IMR-90 (cell line): ENCODE data around the gene TMEM9. TPM values are rescaled to one million over a fixed set of nuclear protein-coding genes. Genes with fewer than 3 reads are reported as not detected.

ENCODE experiments used
- ATAC-seq: fragments of 200-7000 bp; cut with Tn5 transposase; 2 replicates; pipeline ENCODE4 v1.9.1; 2020; ENCODE audit warnings: low read depth, mild to moderate bottlenecking, moderate library complexity
- BruUV-seq: library from RNA; stranded (reverse); fragments of 400-500 nt; replicated peaks from 2 replicates; lab custom pipeline; 2021; lab: Mats Ljungman, UMichigan
- CTCF ChIA-PET: fragments of 300-600 bp; formaldehyde crosslinking; extraction: SDS; loops from one replicate; lab custom pipeline; 2021; ENCODE audit warnings: antibody characterized with exemption; lab: Yijun Ruan, JAX
- POLR2A ChIA-PET: fragments of 300-600 bp; sonication (Branson Sonifier 250); formaldehyde crosslinking; loops from one replicate; lab custom pipeline; 2022; ENCODE audit warnings: antibody characterized with exemption; ENCODE audit not compliant: unreplicated experiment; lab: Charles Lee
- DNase-seq: peaks from one replicate; pipeline ENCODE4 v3.0.0; 2013
- H2AFZ ChIP-seq: replicated peaks from 2 replicates; pipeline ENCODE3; 2013; ENCODE audit warnings: low read length, mild to moderate bottlenecking; ENCODE audit not compliant: poor library complexity
- H2AK5ac ChIP-seq: 2 replicates; pipeline ENCODE4 v1.6.1; 2013; ENCODE audit warnings: low read depth, low read length, inconsistent platforms
- H2AK9ac ChIP-seq: replicated peaks from 2 replicates; pipeline ENCODE3; 2013; ENCODE audit warnings: mild to moderate bottlenecking, low read depth, low read length, moderate library complexity; ENCODE audit not compliant: poor library complexity
- H2BK120ac ChIP-seq: 2 replicates; pipeline ENCODE4 v1.6.1; 2013; ENCODE audit warnings: low read depth, low read length, inconsistent platforms
- H2BK15ac ChIP-seq: 3 replicates; pipeline ENCODE4 v1.6.1; 2013; ENCODE audit warnings: low read depth, low read length, inconsistent platforms
- H2BK20ac ChIP-seq: 2 replicates; pipeline ENCODE4 v1.6.1; 2013; ENCODE audit warnings: low read depth, mild to moderate bottlenecking, inconsistent platforms, low read length, moderate library complexity
- H2BK5ac ChIP-seq: 2 replicates; pipeline ENCODE4 v1.6.1; 2013; ENCODE audit warnings: mild to moderate bottlenecking, low read depth, low read length, inconsistent platforms; ENCODE audit not compliant: poor library complexity, severe bottlenecking
- H3K14ac ChIP-seq: replicated peaks from 2 replicates; pipeline ENCODE4 v1.6.1; 2013; ENCODE audit warnings: low read depth, low read length, inconsistent platforms
- H3K18ac ChIP-seq: 2 replicates; pipeline ENCODE4 v1.6.1; 2013; ENCODE audit warnings: low read depth, low read length, control low read depth
- H3K23ac ChIP-seq: 2 replicates; pipeline ENCODE4 v1.6.1; 2013; ENCODE audit warnings: low read depth, low read length, inconsistent platforms
- H3K27ac ChIP-seq: 2 replicates; pipeline ENCODE4 v1.5.1; 2013; ENCODE audit warnings: mild to moderate bottlenecking, control low read depth, low read length; ENCODE audit not compliant: insufficient read depth
- H3K27me3 ChIP-seq: 2 replicates; pipeline ENCODE4 v1.6.1; 2013; ENCODE audit warnings: low read length; ENCODE audit not compliant: control insufficient read depth, insufficient read depth
- H3K36me3 ChIP-seq: 2 replicates; pipeline ENCODE4 v1.6.1; 2013; ENCODE audit warnings: low read length, mixed read lengths; ENCODE audit not compliant: control insufficient read depth, insufficient read depth
- H3K4ac ChIP-seq: 2 replicates; pipeline ENCODE4 v1.6.1; 2013; ENCODE audit warnings: low read depth, low read length, inconsistent platforms
- H3K4me1 ChIP-seq: 2 replicates; pipeline ENCODE4 v1.6.1; 2013; ENCODE audit warnings: low read length, mixed read lengths; ENCODE audit not compliant: control insufficient read depth, insufficient read depth
- H3K4me2 ChIP-seq: 2 replicates; pipeline ENCODE4 v1.6.1; 2013; ENCODE audit warnings: low read depth, mild to moderate bottlenecking, control low read depth, low read length, moderate library complexity
- H3K4me3 ChIP-seq: 2 replicates; pipeline ENCODE4 v1.5.1; 2013; ENCODE audit warnings: low read depth, mild to moderate bottlenecking, control low read depth, low read length, moderate library complexity; ENCODE audit not compliant: insufficient read depth
- H3K56ac ChIP-seq: 2 replicates; pipeline ENCODE4 v1.6.1; 2013; ENCODE audit warnings: low read length, inconsistent platforms; ENCODE audit not compliant: insufficient read depth; ENCODE audit errors: extremely low read depth
- H3K79me1 ChIP-seq, 2 experiments: 2 replicates each; pipeline ENCODE4 v1.6.1; 2013; ENCODE audit warnings: low read length in 2 of 2, inconsistent platforms in 1 of 2, low read depth in 1 of 2
- H3K9ac ChIP-seq: 2 replicates; pipeline ENCODE4 v1.6.1; 2013; ENCODE audit warnings: low read depth, low read length, control low read depth
- H3K9me1 ChIP-seq: 2 replicates; pipeline ENCODE4 v1.6.1; 2013; ENCODE audit warnings: low read length, inconsistent platforms; ENCODE audit not compliant: insufficient read depth
- H3K9me3 ChIP-seq: 2 replicates; pipeline ENCODE4 v1.6.1; 2013; ENCODE audit warnings: low read length; ENCODE audit not compliant: control insufficient read depth, insufficient read depth
- H4K20me1 ChIP-seq: 2 replicates; pipeline ENCODE4 v1.6.1; 2013; ENCODE audit warnings: low read length, inconsistent platforms; ENCODE audit not compliant: insufficient read depth
- H4K5ac ChIP-seq: 2 replicates; pipeline ENCODE4 v1.6.1; 2013; ENCODE audit warnings: mild to moderate bottlenecking, low read depth, low read length, control low read depth
- H4K8ac ChIP-seq, 2 experiments: 2 replicates each; pipeline ENCODE4 v1.6.1; 2013; ENCODE audit warnings: low read depth in 2 of 2, low read length in 2 of 2, control low read depth in 1 of 2, inconsistent platforms in 1 of 2
- H4K91ac ChIP-seq: 2 replicates; pipeline ENCODE4 v1.6.1; 2013; ENCODE audit warnings: low read depth, low read length, inconsistent platforms; ENCODE audit not compliant: insufficient read depth
- CEBPB ChIP-seq: IDR thresholded peaks from 2 replicates; pipeline ENCODE4 v1.6.1; 2012; ENCODE audit warnings: low read depth, low read length, improper control_type of control experiment
- CHD1 ChIP-seq: IDR thresholded peaks from 2 replicates; pipeline ENCODE4 v1.6.1; 2012; ENCODE audit warnings: low read depth, low read length, improper control_type of control experiment
- MAFK ChIP-seq: IDR thresholded peaks from 2 replicates; pipeline ENCODE4 v1.6.1; 2012; ENCODE audit warnings: low read depth, low read length, improper control_type of control experiment
- MXI1 ChIP-seq: IDR thresholded peaks from 2 replicates; pipeline ENCODE4 v1.6.1; 2012; ENCODE audit warnings: low read depth, mild to moderate bottlenecking, low read length, moderate library complexity, borderline replicate concordance
- POLR2A ChIP-seq: IDR thresholded peaks from 2 replicates; pipeline ENCODE4 v1.6.1; 2012; ENCODE audit warnings: mild to moderate bottlenecking, low read depth, low read length
- RCOR1 ChIP-seq: IDR thresholded peaks from 2 replicates; pipeline ENCODE4 v1.6.1; 2012; ENCODE audit warnings: mild to moderate bottlenecking, low read length, improper control_type of control experiment; ENCODE audit not compliant: insufficient replicate concordance
- RFX5 ChIP-seq: IDR thresholded peaks from 2 replicates; pipeline ENCODE4 v1.8.0; 2012; ENCODE audit warnings: low read depth, mild to moderate bottlenecking, low read length, moderate library complexity
- WGBS, 2 experiments: methylation state at CpG; one replicate each; pipeline versions ENCODE4 v1.1.5 to v1.1.7; 2013; ENCODE audit warnings: missing lambda C conversion rate in 2 of 2; ENCODE audit not compliant: insufficient read length in 1 of 2; ENCODE audit errors: extremely low coverage in 2 of 2; 5-methylcytosine and 5-hydroxymethylcytosine counted together
- dilution Hi-C: fragments of 300-500 bp; cut with HindIII; formaldehyde crosslinking; loops from one replicate; pipeline ENCODE4 v1.14.3; 2018; ENCODE audit warnings: low sequenced_read_pairs; ENCODE audit not compliant: unreplicated experiment
- in situ Hi-C: fragments of 300-500 bp; cut with MboI; formaldehyde crosslinking; loops from 3 replicates; pipeline ENCODE4 v1.14.3; 2019; ENCODE audit warnings: low sequenced_read_pairs, inconsistent platforms, mixed read lengths
- intact Hi-C: fragments of 100-400 bp; cut with micrococcal nuclease; formaldehyde crosslinking; loops from 2 replicates; pipeline ENCODE4 v1.10.0; 2022
- polyA plus RNA-seq, 3 experiments: library from polyadenylated mRNA; depleted of rRNA; stranded (reverse); fragments of >200 nt; gene quantifications; 2 replicates each; pipeline ENCODE4 v1.2.3, GENCODE V29; 2012; ENCODE audit warnings: low replicate concordance in 1 of 3
- total RNA-seq: library from RNA; depleted of rRNA; stranded (reverse); fragments of >200 nt; gene quantifications from 2 replicates; pipeline ENCODE4 v1.2.3, GENCODE V29; 2012
- TF ChIP-seq, protein P1 (sequence below): fragments of 150-350 bp; IDR thresholded peaks from 2 replicates; pipeline ENCODE4 v1.6.1; 2016; ENCODE audit warnings: low read depth, mild to moderate bottlenecking, low read length, moderate library complexity, borderline replicate concordance

The TMEM9 gene
- total and polyA plus RNA-seq, 2 of the 4 experiments (the other 2 are of a cell fraction) = 76.7 to 107 TPM

DNA sequence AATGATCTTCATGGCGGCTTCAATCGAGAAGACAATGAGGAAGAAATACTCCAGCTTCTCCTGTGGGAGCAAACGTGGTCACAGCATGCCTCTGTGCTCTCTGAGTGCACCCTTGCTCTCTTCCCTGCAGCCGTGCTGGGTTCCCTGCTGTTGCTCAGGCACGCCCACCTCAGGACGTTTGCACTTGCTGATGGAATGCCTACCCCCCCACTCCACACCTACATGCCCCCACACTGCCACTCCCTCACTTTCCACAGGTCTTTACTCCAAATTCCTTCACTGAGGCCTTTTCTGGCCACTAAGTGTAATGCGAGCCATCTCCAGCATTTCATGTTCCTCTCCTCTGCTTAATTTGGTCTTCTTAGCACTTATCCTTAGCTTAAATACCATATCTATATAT, 60.3 kb downstream of the TMEM9 start:
- no peak for DNase-seq
- Histone ChIP-seq H3K79me1 (no peaks in the 10 kb centered on the region), H2BK20ac (no peak overlapping the region), H4K20me1 (no peaks in the 10 kb centered on the region), H3K4me1 (no peaks in the 10 kb centered on the region), H2AK9ac (no peak overlapping the region), H2BK5ac (no peak overlapping the region), H3K9me1 (no peaks in the 10 kb centered on the region), H3K4me3 (no peak overlapping the region), H4K8ac (no peak overlapping the region), H3K36me3 (no peaks in the 10 kb centered on the region), H2AFZ (no peak overlapping the region), H4K5ac (no peak overlapping the region), H3K14ac (no peak overlapping the region), H3K18ac (no peak overlapping the region), H3K27me3 (peaks cover 80% of the 10 kb centered on the region), H3K4ac (no peak overlapping the region), H2AK5ac (no peak overlapping the region), H3K23ac (no peak overlapping the region), H3K27ac (no peak overlapping the region), H3K56ac (no peak overlapping the region), H2BK120ac (no peak overlapping the region), H2BK15ac (no peak overlapping the region), H3K4me2 (no peak overlapping the region), H4K91ac (no peak overlapping the region), H3K9me3 (no peaks in the 10 kb centered on the region), H3K9ac (no peak overlapping the region)
- ChIA-PET POLR2A (no interaction called here), CTCF (no interaction called here)
- no peak for ATAC-seq
- 68% methylated on average over 4 of the region's 7 CpGs; no CpG with 5 or more reads in 1 of the 2 experiments for WGBS, 2 experiments
- intact Hi-C loops = no loop called here
- dilution Hi-C loops = no loop called here
- in situ Hi-C loops = no loop called here
- BruUV-seq = no TSS peak
- no peak for TF ChIP-seq CHD1
- no peak for TF ChIP-seq POLR2A
- TF ChIP-seq RFX5 = no peak
- TF ChIP-seq, protein P1, sequence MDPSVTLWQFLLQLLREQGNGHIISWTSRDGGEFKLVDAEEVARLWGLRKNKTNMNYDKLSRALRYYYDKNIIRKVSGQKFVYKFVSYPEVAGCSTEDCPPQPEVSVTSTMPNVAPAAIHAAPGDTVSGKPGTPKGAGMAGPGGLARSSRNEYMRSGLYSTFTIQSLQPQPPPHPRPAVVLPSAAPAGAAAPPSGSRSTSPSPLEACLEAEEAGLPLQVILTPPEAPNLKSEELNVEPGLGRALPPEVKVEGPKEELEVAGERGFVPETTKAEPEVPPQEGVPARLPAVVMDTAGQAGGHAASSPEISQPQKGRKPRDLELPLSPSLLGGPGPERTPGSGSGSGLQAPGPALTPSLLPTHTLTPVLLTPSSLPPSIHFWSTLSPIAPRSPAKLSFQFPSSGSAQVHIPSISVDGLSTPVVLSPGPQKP = no peak
- TF ChIP-seq MXI1 = no peak
- no peak for TF ChIP-seq RCOR1
- TF ChIP-seq MAFK = no peak
- TF ChIP-seq CEBPB = no peak
